ENCODE measurements around the gene GSTP1. TPM values are rescaled to one million over a fixed set of nuclear protein-coding genes. Genes with fewer than 3 reads are reported as not detected.
"Not testable (repeated sequence)": the region's sequence is repeated elsewhere in the genome, so short reads cannot be mapped to it uniquely, and the experiment has no call there.

The GSTP1 gene
- total RNA-seq: 100 to 1,000 TPM; 452 to 465 TPM

GRCh38 chr11:67583247-67584204 lies at the start of gene GSTP1:
Gene GSTP1, plus strand, starts transcription at chr11:67583812. Its CDS starts 32 bp downstream, at chr11:67583844.
- Mint-ChIP-seq H3K27ac (peak within 1 kb of the TSS; percentile 86), H3K36me3 (peaks cover 43% of the 10 kb centered on the region), H3K4me1 (peaks cover 43% of the 10 kb centered on the region), H3K4me3 (peak within 1 kb of the TSS; percentile 88), H3K27me3 (peaks cover 24% of the 10 kb centered on the region), H3K9me3 (peaks cover 8% of the 10 kb centered on the region)
- DNase-seq: peak; percentile 89

- Mint-ChIP-seq H3K4me1 (no peaks in the 10 kb centered on the region), H3K36me3 (no peaks in the 10 kb centered on the region), H3K9me3 (peaks cover 8% of the 10 kb centered on the region), H3K27ac (no peak overlapping the region), H3K4me3 (no peak overlapping the region), H3K27me3 (peaks cover 5% of the 10 kb centered on the region)
- DNase-seq: no peak
These were observed 49.4 kb upstream of the GSTP1 start for GRCh38 chr11:67534070-67534679.

DNA sequence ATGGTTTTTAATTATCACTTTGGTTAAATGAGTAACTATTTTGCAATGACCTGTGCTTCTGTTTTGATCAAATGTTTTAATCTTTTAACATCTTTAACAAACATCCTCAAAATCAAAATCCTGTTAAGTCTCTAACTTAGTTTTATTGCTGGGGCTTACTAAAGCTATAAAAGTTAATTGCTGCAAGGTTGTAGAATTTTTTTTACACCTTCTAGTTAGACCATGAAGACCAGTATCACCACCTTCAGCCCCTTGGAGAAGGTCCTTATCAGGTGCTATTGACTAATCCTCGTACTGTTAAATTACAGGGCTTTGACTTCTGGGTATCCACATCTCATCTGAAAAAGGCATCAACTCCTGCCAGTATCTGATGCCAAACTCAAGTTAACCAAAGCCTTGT lies 48.1 kb upstream of the GSTP1 start:
- no peaks in the 10 kb centered on the region for H3K36me3 Mint-ChIP-seq
- peaks cover 8% of the 10 kb centered on the region for H3K9me3 Mint-ChIP-seq
- H3K27ac Mint-ChIP-seq: no peak overlapping the region
- no peaks in the 10 kb centered on the region for H3K4me1 Mint-ChIP-seq
- DNase-seq: no peak
- H3K27me3 Mint-ChIP-seq: peaks cover 5% of the 10 kb centered on the region
- no peak overlapping the region for H3K4me3 Mint-ChIP-seq

DNA sequence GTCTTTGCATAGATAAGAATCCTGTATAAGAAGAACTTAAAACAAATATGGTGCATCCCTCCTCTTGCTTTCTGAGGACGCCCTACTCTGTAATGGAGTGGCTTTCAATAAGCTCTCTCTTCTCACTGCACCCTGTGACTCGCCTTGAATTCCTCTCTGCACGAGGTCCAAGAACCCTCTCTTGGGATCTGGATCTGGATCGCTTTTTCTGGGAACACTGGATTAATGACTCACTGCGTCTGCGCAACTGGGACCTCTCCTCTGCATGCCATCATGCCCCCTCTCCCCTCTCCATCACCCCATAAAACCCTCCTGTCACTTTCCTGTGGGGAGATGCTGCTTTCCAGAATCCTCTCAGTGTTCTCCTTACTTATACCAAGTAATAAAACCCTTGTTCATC lies 45.3 kb upstream of the GSTP1 start:
- no peak for DNase-seq
- no peak overlapping the region for H3K27ac Mint-ChIP-seq
- H3K27me3 Mint-ChIP-seq: peaks cover 5% of the 10 kb centered on the region
- H3K36me3 Mint-ChIP-seq: no peaks in the 10 kb centered on the region
- H3K9me3 Mint-ChIP-seq: peaks cover 8% of the 10 kb centered on the region
- no peak overlapping the region for H3K4me3 Mint-ChIP-seq
- H3K4me1 Mint-ChIP-seq: no peaks in the 10 kb centered on the region

- no peak overlapping the region for H3K27ac Mint-ChIP-seq
- peaks cover 5% of the 10 kb centered on the region for H3K9me3 Mint-ChIP-seq
- no peaks in the 10 kb centered on the region for H3K4me1 Mint-ChIP-seq
- DNase-seq: no peak
- no peak overlapping the region for H3K4me3 Mint-ChIP-seq
- peaks cover 1% of the 10 kb centered on the region for H3K27me3 Mint-ChIP-seq
- no peaks in the 10 kb centered on the region for H3K36me3 Mint-ChIP-seq
These were observed 44.6 kb upstream of the GSTP1 start for GRCh38 chr11:67538823-67539505.

DNA sequence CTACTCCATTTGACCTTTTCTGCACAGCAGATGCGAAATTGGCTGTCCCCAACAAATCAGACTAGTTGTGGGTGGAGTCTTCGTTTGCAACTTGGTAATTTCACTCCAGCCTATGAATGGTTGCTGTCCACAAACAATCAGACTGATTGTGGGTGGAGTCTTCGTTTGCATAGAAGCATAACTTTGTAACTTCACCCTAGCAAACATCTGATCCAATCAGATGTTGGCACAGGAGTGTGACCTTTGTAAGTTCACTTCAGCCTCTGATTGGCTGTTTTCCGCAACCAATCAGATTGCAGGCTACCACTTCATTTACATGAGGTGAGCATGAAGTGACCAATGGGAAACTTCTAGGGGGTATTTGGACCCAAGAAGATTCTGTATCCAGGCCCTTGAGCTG lies 44.1 kb upstream of the GSTP1 start:
- Mint-ChIP-seq H3K36me3 (no peaks in the 10 kb centered on the region), H3K9me3 (peaks cover 1% of the 10 kb centered on the region), H3K4me1 (no peaks in the 10 kb centered on the region), H3K27ac (no peak overlapping the region), H3K27me3 (no peaks in the 10 kb centered on the region), H3K4me3 (no peak overlapping the region)
- DNase-seq: no peak

DNA sequence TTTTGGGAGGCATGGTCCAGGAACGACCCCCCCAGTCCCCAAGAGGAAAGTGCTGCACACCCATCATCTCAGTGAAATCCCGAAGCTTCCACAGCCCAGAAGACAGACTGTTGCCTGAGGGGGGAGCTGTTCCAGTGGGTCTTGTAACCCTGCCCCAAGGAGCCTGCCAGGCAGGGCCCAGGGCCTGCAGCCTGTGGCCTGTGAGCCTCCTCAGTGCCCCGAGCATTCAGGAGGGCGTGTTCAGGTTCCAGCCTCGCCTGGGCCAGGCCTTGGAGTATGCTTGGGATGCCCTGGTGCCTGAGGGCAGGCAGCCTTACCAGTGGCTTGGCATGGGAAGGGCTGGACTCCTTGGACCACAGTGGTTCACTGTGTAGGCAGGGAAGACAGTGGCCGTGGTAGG lies 42.4 kb upstream of the GSTP1 start:
- no peak overlapping the region for H3K27ac Mint-ChIP-seq
- no peaks in the 10 kb centered on the region for H3K36me3 Mint-ChIP-seq
- DNase-seq: no peak
- H3K27me3 Mint-ChIP-seq: no peaks in the 10 kb centered on the region
- no peaks in the 10 kb centered on the region for H3K9me3 Mint-ChIP-seq
- H3K4me3 Mint-ChIP-seq: no peak overlapping the region
- H3K4me1 Mint-ChIP-seq: no peaks in the 10 kb centered on the region

- Mint-ChIP-seq H3K27me3 (no peaks in the 10 kb centered on the region), H3K4me1 (no peaks in the 10 kb centered on the region), H3K27ac (no peak overlapping the region), H3K36me3 (no peaks in the 10 kb centered on the region), H3K9me3 (no peaks in the 10 kb centered on the region), H3K4me3 (no peak overlapping the region)
- no peak for DNase-seq
These were observed 41.4 kb upstream of the GSTP1 start for GRCh38 chr11:67542169-67542568.

GRCh38 chr11:67542971-67543370 lies 40.6 kb upstream of the GSTP1 start:
- Mint-ChIP-seq H3K27me3 (no peaks in the 10 kb centered on the region), H3K9me3 (no peaks in the 10 kb centered on the region), H3K4me3 (no peak overlapping the region), H3K27ac (no peak overlapping the region), H3K36me3 (no peaks in the 10 kb centered on the region), H3K4me1 (no peaks in the 10 kb centered on the region)
- DNase-seq: no peak

GRCh38 chr11:67543585-67543984 lies 40.0 kb upstream of the GSTP1 start:
- Mint-ChIP-seq H3K9me3 (no peaks in the 10 kb centered on the region), H3K4me3 (no peak overlapping the region), H3K4me1 (no peaks in the 10 kb centered on the region), H3K27me3 (no peaks in the 10 kb centered on the region), H3K27ac (no peak overlapping the region), H3K36me3 (no peaks in the 10 kb centered on the region)
- no peak for DNase-seq

GRCh38 chr11:67544616-67545242 lies 38.9 kb upstream of the GSTP1 start:
- no peak overlapping the region for H3K27ac Mint-ChIP-seq
- H3K27me3 Mint-ChIP-seq: no peaks in the 10 kb centered on the region
- H3K9me3 Mint-ChIP-seq: no peaks in the 10 kb centered on the region
- no peak overlapping the region for H3K4me3 Mint-ChIP-seq
- H3K36me3 Mint-ChIP-seq: no peaks in the 10 kb centered on the region
- no peak for DNase-seq
- no peaks in the 10 kb centered on the region for H3K4me1 Mint-ChIP-seq

DNA sequence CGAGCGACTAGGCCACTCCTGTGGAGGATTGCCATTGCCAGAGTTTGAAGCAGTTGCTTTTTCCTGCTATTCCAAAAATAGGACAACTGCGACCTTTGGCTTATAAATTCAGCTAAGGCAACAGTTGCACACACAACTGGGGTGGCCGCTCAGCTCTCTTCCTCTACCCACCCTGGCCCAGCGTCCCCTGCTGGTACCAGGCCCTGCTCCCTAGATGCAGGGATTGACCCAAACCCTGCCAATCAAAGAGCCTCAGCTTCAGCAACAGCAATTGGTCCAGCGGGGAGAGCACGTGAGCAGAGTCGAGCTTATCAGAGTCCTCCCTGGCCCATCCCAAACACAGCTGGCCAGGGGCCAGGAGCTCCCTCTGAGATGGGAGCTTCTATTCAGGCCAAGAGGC lies 38.3 kb upstream of the GSTP1 start:
- Mint-ChIP-seq H3K27me3 (no peaks in the 10 kb centered on the region), H3K4me3 (no peak overlapping the region), H3K27ac (no peak overlapping the region), H3K4me1 (no peaks in the 10 kb centered on the region), H3K36me3 (no peaks in the 10 kb centered on the region), H3K9me3 (no peaks in the 10 kb centered on the region)
- DNase-seq: no peak

DNA sequence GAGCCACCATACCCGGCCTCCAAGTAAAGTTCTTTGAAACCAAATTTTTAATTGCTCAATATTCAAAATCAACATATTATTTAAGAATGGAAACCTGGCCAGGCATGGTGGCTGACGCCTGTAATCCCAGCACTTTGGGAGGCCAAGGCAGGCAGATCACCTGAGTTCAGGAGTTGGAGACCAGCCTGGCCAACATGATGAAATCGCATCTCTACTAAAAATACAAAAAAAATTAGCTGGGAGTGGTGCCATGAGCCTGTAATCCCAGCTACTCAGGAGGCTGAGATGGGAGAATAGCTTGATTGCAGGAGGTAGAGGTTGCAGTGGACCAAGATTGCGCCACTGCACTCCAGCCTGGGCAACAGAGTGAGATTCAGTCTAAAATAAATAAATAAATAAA lies 35.5 kb upstream of the GSTP1 start:
- DNase-seq, H3K4me1 Mint-ChIP-seq, H3K9me3 Mint-ChIP-seq, H3K36me3 Mint-ChIP-seq, H3K4me3 Mint-ChIP-seq, H3K27ac Mint-ChIP-seq, H3K27me3 Mint-ChIP-seq: not testable (repeated sequence)

GRCh38 chr11:67548555-67549110 lies 35.0 kb upstream of the GSTP1 start:
- Mint-ChIP-seq H3K27ac (no peak overlapping the region), H3K36me3 (no peaks in the 10 kb centered on the region), H3K4me3 (no peak overlapping the region), H3K27me3 (no peaks in the 10 kb centered on the region), H3K9me3 (peaks cover 8% of the 10 kb centered on the region), H3K4me1 (no peaks in the 10 kb centered on the region)
- no peak for DNase-seq

- Mint-ChIP-seq H3K27ac (no peak overlapping the region), H3K9me3 (peaks cover 8% of the 10 kb centered on the region), H3K4me3 (no peak overlapping the region), H3K4me1 (no peaks in the 10 kb centered on the region), H3K36me3 (no peaks in the 10 kb centered on the region), H3K27me3 (no peaks in the 10 kb centered on the region)
- no peak for DNase-seq
These were observed 32.5 kb upstream of the GSTP1 start for GRCh38 chr11:67551127-67551526.
